Measurements from ENCODE around the gene CRAT.

The CRAT gene

DNA sequence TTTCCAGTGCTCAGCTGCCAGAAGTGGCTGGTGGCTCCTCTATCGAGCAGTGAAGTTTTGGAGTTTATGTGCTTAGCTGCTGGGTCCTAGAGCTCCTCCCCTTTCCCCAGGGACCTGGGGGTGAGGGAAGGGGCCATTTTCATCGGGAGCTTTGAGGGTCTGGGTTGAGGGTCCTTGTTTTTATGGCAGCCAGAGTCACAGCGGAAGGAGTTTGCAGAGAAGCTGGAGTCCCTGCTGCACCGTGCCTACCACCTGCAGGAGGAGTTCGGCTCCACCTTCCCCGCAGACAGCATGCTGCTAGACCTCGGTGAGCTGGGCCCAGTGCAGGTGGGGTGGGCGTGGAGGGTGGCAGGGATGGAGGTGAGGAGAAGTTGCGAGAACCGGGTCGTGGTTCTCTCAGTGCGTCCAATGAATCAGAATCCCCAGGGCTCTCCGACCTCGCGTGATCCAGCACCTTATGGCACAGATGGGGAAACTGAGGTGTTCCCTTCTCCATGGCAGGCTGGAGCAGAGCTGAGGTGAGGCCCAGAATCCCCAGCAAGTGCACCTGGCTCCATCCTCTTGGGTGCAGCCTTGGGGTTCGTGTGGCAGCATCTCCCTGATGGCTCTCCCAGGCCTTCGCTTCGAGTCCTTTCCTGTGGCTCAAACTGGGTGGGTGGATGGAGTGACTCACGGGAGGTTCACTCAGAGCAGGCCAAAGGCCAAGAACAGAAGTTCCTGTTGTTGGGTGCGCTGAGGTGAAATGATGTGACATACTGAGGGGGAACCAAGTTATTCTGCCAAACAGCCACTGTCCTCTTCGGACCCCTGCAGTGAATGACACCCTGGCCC is 51.4 kb downstream of the CRAT start:
- DNase-seq: no peak

DNA sequence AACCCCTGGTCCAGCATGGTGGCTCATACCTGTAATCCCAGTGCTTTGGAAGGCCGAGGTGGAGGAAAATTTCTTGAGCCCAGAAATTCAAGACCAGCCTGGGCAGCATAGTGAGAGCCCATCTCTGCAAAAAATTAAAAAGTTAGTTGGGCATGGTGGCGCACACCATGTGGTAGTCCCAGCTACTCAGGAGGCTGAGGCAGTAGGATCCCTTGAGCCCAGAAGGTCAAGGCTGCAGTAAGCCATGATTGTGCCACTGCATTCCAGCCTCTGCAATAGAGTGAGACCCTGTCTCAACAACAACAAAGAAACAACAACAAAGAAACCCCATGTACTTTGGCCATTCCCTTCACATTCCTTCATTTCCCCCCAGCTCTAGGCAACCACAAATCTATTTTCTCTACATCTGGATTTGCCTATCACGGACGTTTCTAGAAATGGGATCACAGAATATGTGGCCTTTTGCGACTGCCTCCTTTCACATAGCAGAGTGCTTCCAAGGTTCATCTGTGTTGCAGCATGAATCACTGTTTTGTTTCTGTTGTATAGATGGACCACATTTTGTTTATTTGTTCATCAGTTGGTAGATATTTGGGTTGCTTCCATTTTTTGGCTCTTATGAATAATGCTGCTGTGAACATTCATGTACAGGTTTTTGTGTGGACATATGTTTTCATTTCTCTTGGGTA is 56.3 kb downstream of the CRAT start:
- no peak for DNase-seq

DNA sequence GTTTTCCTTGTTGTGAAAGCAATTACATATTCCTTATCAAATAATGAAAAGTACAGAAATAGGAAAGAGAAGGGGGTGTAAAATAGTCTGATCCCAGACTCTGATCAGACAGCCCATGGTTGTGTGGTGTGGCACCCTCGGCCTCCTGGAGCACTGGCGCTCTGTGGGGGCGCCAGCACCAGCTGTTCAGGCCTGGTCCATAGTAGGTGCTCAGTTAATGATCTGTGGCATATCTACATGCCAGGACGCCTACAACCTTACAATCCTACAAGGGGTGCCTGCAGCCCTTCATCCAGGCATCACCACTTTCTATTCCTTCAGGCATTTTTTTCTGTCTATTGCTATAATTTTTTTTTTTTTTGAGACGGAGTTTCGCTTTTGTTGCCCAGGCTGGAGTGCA is 57.6 kb downstream of the CRAT start:
- DNase-seq: no peak

DNA sequence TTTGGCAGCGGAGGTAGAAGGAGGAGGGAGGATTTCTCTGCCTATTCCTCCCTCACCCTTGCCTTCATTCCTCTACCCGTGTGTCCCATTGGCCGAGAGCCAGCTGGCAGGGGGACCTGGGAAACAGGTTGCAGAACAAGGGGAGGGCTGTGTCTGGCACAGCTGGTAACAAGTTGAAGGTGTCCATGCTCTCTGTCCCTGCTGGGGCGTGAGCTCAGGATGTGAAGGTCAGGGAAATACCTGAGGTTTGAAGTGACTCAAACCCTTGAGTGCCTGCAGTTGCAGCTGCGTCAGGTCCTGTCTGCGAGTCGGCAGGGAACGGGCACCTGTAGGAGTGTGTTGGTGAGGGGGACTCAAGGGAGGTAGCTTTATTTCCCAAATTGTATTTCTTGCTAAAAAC is 58.0 kb downstream of the CRAT start:
- no peak for DNase-seq
